ENCODE measurements around the gene HOXA6.
A peak's percentile ranks its signal among the peaks of the same experiment; 100 is the strongest.

GRCh38 chr7:27095897-27096767 is 51.4 kb downstream of the HOXA6 start, which contains the start of gene HOXA1:
- 0 out of 4 replicates have a peak, but pooled peaks of 1 of the 2 experiments have one; percentile 5 for TF ChIP-seq CTCF (conservative IDR thresholded peaks at IDR 0.05; ENCODE audit: low read depth in 2 of 2)
- TF ChIP-seq REST (IDR thresholded peaks at IDR 0.05; ENCODE audit: unreplicated experiment), result no peak
- TF ChIP-seq ZNF114 (CRISPR knock-in tag; IDR thresholded peaks at IDR 0.05), result no peak
- peak; percentile 32; the same call in 1 of the 2 replicates for TF ChIP-seq CREB1 (CRISPR knock-in tag; IDR thresholded peaks at IDR 0.05; ENCODE audit: low read depth)
- peak; percentile 88 for TF ChIP-seq EZH2phosphoT487 (IDR thresholded peaks at IDR 0.05; ENCODE audit: unreplicated experiment)

All from GM23338 (cell line).